ENCODE results near the gene MYL10.

MYL10 gene

GRCh38 chr7:101629171-101629570 is at the start of gene MYL10:
Gene MYL10, minus strand, starts transcription at chr7:101629296. Its CDS starts 178 bp downstream, at chr7:101629118.
- TF ChIP-seq ZNF274 (IDR thresholded peaks at IDR 0.05; ENCODE audit: low read depth, low read length) = no peak
- no peak within 1 kb of the TSS for H3K4me3 ChIP-seq (ENCODE audit: low read length)

DNA sequence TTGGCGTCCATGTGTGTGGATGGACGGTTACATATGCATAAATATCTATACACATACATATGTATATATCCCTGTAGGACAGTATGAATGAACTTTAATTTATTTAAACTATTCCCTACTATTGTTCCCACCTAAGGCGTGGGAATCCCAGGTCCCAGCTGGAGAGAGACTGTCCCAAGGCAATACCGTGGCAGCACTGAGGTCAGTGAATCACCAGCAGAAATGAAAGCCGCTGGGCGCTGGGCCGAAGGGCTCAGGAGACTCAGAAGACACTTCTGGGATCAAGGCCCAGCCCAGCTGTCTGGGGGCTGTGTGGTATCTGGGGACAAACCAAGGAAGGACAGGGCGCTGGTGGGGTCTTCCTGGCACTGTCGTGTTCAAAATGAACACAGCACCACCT is 49.6 kb upstream of the MYL10 start:
- TF ChIP-seq ZNF274 (IDR thresholded peaks at IDR 0.05; ENCODE audit: low read depth, low read length) = no peak
- no peak overlapping the region for H3K4me3 ChIP-seq (ENCODE audit: low read length)

DNA sequence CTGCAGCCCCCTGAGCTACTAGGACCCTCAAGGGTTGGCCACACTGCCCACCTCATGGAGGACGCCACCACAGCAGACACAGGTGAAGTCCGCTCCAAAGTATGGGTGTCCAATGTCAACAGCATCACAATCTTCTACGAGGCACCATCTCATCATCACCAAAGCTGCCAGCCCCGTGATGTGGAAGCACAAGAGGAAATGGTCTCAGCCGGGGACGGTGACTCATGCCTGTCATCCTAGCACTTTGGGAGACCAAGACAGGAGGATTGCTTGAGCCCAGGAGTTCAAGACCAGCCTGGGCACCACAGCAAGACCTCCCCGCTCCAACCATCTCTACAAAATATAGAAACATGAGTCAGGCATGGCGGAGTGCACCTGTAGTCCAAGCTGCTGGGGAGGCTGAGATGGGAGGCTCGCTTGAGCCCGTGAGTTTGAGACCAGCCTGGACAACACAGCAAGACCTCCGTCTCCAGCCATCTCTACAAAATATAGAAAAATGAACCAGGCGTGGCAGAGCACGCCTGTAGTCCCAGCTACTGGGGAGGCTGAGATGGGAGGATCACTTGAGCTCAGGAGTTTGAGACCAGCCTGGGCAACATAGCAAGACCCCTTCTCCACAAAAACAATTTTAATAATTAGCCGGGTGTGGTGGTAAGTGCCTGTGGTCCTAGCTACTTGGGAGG is 48.8 kb upstream of the MYL10 start:
- H3K4me3 ChIP-seq (ENCODE audit: low read length) = no peak overlapping the region
- TF ChIP-seq ZNF274 (IDR thresholded peaks at IDR 0.05; ENCODE audit: low read depth, low read length) = no peak

- no peak overlapping the region for H3K4me3 ChIP-seq (ENCODE audit: low read length)
- no peak for TF ChIP-seq ZNF274 (IDR thresholded peaks at IDR 0.05; ENCODE audit: low read depth, low read length)
Measured at GRCh38 chr7:101677391-101677790, 48.3 kb upstream of the MYL10 start.

GRCh38 chr7:101676956-101677355 is 47.9 kb upstream of the MYL10 start:
- no peak overlapping the region for H3K4me3 ChIP-seq (ENCODE audit: low read length)
- no peak for TF ChIP-seq ZNF274 (IDR thresholded peaks at IDR 0.05; ENCODE audit: low read depth, low read length)

GRCh38 chr7:101676062-101676598 is 47.0 kb upstream of the MYL10 start:
- no peak overlapping the region for H3K4me3 ChIP-seq (ENCODE audit: low read length)
- no peak for TF ChIP-seq ZNF274 (IDR thresholded peaks at IDR 0.05; ENCODE audit: low read depth, low read length)

GRCh38 chr7:101674439-101674838 is 45.3 kb upstream of the MYL10 start:
- no peak overlapping the region for H3K4me3 ChIP-seq (ENCODE audit: low read length)
- no peak for TF ChIP-seq ZNF274 (IDR thresholded peaks at IDR 0.05; ENCODE audit: low read depth, low read length)

DNA sequence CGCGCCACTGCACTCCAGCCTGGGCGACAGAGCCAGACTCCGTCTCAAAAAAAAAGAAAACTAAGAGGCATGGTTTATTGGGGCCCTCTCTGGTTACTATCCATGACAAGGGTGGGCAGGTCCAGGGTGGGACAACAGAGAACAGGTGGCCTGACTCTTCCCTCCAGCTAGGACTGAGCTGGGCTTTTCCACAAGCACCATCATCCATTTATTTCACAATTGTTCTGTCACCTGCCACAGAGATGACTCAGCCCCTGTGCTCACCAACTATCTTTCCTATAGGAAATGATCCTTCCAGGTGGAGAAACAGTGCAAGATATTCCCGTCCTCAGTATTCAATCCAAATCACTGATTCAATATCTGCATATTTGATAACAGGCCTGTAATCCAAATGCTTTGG is 44.9 kb upstream of the MYL10 start:
- H3K4me3 ChIP-seq (ENCODE audit: low read length) = no peak overlapping the region
- TF ChIP-seq ZNF274 (IDR thresholded peaks at IDR 0.05; ENCODE audit: low read depth, low read length) = no peak

DNA sequence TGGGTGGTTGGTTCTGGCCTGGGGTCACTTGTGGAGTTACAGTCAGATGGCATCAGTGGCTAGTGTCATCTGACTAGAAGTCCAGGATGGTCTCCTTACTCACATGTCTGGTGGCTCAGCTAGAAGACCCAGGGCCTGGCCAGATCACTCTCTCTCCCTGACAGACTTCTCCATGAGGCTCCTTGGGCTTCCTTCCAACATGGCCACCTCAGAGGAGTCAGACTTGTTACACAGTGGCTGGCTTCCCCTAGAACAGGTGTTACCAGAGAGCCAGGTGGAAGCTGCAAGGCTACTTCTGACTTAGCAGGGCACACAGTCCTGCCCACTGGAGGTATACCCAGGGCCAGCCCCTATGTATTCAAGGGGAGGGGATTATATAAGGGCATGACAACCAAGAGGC is 44.2 kb upstream of the MYL10 start:
- no peak overlapping the region for H3K4me3 ChIP-seq (ENCODE audit: low read length)
- no peak for TF ChIP-seq ZNF274 (IDR thresholded peaks at IDR 0.05; ENCODE audit: low read depth, low read length)

DNA sequence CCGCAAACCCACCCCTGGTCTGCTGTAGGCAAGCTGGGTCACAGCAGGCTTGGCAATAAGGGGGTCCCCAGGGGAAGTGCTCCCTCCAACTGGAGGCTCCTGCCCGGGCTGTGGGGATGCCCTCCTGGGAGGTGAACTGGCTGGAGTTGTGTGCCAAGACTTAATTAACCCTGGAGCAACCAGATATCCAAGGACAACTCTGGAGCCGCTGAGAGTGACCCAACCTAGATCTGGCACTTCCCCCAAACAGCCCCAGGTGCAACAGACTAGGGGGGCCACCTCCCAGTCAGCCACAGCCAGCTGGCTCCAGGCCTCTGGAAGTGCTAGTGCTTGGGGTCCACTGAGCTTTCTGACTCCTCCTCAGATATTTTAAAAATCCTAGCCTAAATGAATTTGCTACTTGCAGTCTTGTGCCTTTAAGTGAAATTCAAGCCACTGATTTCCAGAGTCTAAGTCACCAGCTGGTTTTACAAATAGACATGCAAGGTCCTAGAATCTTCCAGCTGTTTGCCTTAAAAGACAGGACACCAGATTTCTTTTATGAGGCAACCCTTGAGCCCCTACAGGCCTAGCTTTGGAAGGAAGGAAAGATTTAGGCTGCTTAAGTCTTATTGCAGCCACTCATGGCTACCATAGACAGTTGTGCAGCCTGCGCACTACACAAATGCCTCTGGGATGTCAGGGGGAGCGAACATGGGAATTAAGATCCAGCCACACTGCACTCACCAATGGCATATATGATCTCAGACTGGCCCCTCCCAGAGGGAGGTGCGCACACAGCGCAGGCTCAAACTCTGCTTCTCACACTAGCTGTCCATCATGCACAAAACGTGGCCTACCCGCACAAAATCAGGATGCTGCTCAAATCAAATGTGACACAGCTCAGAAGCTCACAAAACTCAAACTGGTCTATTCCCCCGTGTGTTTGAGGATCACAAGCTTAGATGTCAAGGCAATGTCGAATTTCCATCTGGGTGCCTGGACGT is 42.6 kb upstream of the MYL10 start:
- no peak overlapping the region for H3K4me3 ChIP-seq (ENCODE audit: low read length)
- no peak for TF ChIP-seq ZNF274 (IDR thresholded peaks at IDR 0.05; ENCODE audit: low read depth, low read length)

DNA sequence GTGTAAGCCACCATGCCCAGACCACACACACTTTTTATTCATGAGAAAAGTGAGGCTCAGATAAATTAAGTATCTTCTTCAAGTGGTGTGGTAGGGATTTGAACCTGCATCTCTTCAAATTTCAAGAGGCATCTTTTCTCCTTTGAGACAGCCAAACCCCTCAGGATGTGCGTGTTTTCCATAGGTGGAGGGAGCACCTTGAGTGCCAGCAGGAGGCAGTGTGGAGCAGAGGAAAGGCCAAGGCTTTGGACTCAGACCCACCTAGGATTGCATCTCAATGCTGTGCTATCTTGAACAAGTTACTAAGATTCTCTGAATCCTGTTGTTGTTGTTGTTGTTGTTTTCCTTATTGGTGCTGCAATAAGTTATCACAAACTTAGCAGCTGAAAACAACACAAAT is 40.2 kb upstream of the MYL10 start:
- TF ChIP-seq ZNF274 (IDR thresholded peaks at IDR 0.05; ENCODE audit: low read depth, low read length) = no peak
- H3K4me3 ChIP-seq (ENCODE audit: low read length) = no peak overlapping the region

- no peak for TF ChIP-seq ZNF274 (IDR thresholded peaks at IDR 0.05; ENCODE audit: low read depth, low read length)
Measured at GRCh38 chr7:101668726-101669125, 39.6 kb upstream of the MYL10 start.

GRCh38 chr7:101667920-101668319 is 38.8 kb upstream of the MYL10 start:
- H3K4me3 ChIP-seq (ENCODE audit: low read length) = no peak overlapping the region
- TF ChIP-seq ZNF274 (IDR thresholded peaks at IDR 0.05; ENCODE audit: low read depth, low read length) = no peak

More at GRCh38 chr7:101668726-101669125, 39.6 kb upstream of the MYL10 start:
- H3K4me3 ChIP-seq (ENCODE audit: low read length) = no peak overlapping the region

DNA sequence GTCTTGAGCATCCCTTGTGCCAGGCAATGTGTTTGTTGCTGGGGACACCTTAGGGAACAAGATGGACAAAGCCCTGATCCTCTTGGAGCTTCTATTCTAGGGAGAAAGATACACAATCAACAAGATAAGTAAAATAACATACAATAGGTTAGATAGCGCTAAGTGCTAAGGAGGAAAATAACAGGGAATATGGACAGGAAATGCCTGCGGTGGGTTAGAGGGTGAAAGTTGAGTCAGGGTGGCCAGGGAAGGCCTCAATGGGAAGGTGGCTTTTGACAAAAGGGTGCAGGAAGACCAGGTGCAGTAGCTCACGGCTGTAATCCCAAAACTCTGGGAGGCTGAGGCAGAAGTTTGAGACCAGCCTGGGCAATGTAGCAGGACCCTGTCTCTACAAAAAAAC is 38.3 kb upstream of the MYL10 start:
- H3K4me3 ChIP-seq (ENCODE audit: low read length) = no peak overlapping the region

DNA sequence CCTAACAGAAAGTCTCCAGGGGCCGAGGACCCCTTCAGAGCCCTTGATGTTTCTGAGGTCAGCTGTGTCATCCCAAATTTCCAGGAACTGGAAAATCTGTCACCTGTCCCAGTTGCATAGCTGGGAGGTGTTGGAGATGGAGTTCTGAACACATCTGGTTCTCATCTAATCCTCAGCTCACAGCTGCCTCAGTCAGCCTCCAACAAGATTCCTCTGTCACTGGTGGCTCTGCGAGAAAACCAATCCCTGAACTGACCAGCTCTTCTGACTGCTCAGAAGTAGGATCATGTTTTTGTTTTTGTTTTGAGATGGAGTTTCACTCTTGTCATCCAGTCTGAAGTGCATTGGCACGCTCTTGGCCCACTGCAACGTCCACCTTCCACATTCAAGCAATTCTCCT is 37.6 kb upstream of the MYL10 start:
- no peak for TF ChIP-seq ZNF274 (IDR thresholded peaks at IDR 0.05; ENCODE audit: low read depth, low read length)
- H3K4me3 ChIP-seq (ENCODE audit: low read length) = no peak overlapping the region

More for the DNA sequence above, 38.3 kb upstream of the MYL10 start:
- TF ChIP-seq ZNF274 (IDR thresholded peaks at IDR 0.05; ENCODE audit: low read depth, low read length) = no peak
